Activated CD8-positive, alpha-beta memory T cell treated with anti-CD3 and anti-CD28 coated beads, Interleukin-2, amount 50 U/mL, for 1 hour (primary cell): ENCODE data around the gene PID1.

Experiments
- DNase-seq: peaks from one replicate; pipeline ENCODE4 v3.0.0-alpha.2; 2020; ENCODE audit errors: extremely low read depth

PID1 gene

DNA sequence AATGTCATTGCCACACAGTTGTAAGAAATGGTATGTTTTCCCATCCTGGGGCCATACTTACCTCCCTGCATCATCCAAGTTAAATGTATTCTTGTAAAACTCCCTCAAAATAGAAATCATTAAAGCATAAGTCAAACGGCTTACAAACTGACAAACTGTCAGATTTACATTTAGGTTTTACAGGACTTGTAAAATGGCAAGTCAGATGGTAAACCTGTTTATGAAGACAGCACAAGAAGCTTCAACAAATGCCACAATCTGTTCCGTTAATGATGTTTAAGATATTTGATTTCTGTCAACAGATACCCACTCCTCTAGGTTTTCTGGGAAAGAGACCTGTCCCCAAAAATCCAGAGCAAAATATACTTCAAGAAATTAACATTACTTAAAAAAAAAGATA lies 197.2 kb downstream of the PID1 start:
- DNase-seq = no peak

DNA sequence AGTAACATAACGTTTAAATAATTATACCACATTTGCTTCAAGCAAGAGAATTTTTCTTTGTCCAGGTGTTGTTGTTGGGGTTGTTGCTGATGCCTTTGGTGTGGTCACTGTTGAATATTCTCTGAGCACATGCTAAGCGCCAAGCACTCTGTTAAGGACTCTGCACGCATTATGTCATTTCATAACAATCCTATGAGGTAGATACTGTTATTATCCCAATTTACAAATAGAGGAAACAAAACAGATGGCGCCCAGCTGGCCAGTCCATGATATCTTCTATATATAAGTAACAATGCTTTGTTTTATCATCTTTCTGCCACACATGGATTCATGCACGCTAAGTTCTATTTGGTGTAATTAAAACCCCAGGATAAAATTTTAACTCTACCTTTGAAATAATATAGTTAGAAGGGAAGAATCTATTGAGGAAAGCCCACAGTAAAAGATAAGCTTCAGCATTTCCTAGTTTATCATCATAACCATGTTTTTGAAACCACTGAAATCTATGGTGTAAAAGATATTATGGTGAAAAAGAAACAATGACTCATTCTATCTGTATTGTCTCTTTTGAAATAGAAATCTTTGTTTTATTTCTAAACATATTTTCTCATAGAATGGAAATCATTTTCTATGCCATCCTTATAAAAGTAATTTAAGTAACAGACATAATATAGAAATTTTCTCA lies 199.7 kb downstream of the PID1 start:
- DNase-seq = no peak

DNA sequence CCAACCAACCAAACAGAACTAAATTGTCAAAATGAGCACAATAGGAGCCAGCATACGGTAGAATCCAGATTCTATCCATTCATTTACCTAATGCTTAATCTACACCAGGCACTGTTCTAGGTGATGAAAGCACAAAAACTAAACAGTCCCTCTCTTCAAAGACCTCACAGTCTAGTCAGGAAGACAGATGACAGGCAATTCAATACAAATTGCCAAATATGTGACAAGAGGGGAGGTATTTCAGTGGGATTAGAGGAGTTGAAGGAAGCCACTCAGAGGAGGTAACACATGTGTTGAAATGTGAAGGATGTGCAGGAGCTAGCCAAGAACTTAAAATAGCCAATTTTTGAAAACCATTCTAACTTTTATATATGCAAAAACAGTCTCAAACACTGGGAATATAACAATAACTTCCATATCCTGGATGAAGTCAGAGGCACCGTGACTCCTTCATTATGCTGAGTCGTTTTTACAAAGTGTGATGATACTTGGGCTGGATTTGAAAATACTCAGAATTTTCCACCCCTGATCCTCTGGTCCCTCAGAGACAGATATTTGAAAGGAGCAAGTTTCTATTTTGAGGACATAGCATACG lies 204.9 kb downstream of the PID1 start:
- no peak for DNase-seq

DNA sequence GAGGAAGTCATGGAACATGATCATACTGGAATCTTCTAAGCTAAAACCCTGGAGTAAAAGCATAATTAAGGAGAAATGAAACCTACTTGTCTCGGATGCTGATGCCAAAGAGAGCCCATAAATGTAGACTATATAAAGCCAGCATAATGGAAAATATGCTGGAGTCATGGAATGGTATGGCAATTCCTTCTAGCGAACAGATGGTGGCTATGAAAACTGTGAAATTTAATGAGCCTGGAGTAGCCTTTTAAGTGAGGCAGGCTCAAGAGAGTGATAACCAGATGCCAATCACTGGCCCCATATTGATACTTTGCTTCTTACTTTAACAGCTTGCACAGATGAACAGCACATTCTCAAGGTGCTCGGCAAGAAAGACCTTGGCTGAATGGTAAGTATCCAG lies 206.3 kb downstream of the PID1 start:
- no peak for DNase-seq

DNA sequence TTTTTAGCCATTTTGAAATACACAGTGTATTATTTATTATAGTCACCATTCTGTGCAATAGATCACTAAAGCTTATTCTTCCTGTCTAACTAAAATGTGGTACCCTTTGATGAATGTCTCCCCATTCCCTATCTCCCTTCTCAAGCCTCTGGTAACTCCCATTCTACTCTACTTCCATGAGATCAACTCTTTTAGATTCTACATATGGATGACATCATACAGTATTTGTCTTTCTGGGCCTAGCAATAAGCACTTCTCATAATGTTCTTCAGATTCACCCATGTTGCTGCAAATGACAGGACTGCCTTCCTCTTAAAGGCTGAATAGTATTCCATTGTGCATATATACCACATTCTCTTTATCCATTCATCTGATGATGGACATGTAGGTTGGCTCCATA lies 210.9 kb downstream of the PID1 start:
- no peak for DNase-seq

DNA sequence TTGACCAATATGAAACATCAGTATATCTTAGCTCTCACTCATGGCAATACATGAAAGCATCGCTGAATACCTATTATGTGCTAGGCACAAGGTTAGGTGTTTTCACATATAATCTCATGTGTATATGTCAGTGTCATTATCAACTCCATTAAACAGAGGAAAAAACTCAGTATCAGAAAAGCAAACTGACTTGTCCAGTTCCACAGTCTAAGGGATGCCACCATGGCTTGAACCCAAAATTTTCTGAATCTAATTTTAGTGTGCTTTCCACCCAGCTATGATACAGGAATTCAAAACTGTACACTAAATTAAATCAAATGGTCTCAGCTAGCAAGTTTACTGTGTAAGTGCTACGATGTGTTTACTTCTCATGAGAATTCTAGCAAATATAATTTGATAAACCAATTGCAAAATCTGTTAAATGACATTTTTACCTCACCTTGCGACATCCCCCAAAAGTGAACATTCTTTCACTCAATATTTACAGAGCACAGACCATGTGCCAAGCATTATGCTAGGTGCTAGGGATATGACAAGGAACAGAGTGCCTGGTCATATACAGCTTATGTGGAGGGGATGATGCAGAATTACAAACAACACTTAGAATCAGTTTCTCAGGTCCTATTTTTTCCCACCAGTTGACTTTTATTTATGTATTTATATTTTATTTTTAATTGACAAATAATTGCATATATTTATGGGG lies 211.6 kb downstream of the PID1 start:
- DNase-seq = no peak

DNA sequence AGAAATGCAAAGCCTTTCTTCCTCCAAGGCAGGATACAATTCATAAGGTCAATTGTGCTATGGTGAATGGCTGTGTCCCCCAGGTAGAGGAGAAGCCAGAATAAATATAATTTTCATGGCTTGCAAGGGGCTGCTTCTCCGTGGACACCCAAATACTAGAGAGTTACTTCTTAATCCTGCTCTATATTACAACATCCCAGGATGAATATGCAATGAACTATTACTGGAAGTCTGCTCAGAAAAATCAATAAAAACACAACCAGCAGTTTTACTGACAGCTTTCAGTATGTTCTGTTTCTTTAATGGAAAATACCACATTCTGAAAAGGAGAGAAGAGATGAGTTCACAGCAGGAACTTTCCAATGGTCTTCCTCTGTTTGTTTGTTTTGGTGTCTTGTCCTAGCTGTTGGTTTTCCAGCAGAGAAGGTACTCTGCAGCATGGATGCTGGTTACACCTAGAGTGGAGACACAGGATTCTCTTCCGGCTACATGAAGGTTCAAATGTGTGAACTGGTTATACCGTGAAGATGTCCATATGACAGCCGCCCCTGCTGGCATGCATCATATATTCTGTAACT lies 213.0 kb downstream of the PID1 start:
- no peak for DNase-seq

DNA sequence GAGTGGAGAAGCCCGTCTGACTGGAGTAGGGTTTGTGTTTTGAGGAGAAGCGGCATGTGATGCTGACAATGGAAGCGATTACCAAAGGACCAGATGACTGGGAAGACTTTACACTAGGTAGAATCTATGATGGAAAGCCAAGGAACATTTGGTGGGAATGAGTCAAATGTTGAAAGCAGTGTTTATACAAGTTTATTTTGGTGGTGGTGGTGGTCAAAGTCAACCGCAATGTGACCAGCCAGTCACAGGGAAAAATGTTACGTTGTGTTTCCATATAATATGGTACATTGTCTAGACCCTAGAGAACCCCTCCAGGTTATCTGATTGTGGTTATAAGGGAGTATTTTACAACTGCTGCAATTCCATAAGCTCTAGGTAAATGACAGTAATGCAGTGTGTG lies 216.8 kb downstream of the PID1 start:
- no peak for DNase-seq

DNA sequence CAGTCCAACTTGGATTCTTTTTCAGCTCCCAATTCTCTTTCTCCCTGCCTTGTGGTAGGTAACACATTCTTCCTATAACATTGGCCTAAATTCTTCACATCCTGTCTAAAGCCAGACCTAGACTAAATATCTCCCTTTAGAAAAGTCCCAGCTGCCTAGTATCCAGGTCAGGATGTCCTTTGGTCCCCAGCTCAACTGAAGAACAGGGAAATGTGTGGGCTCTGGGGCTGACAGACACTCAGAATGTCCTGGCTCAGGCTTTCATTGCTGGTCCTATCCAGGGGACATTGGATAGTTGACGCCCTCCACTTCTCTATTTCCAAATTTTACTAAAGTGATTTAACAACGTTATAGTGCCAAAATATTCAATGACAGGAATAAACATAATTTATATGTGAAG lies 219.3 kb downstream of the PID1 start:
- DNase-seq = no peak

DNA sequence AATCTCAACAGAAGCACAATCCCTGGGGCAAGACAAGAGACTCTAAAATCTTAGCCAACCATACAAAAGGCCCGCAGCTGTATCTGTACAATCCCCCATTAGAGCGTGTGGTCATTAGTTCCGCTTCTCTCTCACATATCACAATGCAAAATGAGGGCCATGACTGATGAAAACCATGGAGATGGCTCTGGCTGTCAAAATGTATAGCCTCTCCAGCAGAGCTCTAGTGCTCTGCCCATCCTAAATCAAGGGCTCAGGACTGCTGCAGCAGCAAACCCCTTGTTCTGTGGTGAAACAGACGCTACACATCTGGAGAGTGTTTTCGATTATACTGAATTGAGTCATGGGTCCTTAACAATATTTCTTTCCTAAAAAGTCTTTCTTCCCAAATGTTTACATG lies 221.0 kb downstream of the PID1 start:
- DNase-seq = no peak

DNA sequence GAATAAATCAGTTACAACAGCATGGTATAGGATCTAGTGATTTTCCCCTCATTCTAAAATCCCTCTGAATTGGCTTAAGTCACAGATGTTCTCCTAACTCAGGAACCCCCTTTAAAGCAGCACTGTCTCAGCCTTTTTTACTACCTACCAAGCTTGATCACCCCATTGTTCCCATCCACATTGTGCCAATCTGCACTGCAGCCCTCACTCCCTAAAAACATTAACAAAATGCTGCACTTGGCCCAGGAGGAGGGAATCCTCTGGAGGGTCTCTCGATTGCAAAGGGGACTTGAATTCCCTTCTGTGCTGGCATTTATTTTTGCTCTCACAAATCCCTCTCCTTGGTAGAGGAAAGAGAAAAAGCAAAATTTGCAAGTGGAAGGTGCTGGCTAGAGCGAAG lies 223.0 kb downstream of the PID1 start:
- DNase-seq = no peak

DNA sequence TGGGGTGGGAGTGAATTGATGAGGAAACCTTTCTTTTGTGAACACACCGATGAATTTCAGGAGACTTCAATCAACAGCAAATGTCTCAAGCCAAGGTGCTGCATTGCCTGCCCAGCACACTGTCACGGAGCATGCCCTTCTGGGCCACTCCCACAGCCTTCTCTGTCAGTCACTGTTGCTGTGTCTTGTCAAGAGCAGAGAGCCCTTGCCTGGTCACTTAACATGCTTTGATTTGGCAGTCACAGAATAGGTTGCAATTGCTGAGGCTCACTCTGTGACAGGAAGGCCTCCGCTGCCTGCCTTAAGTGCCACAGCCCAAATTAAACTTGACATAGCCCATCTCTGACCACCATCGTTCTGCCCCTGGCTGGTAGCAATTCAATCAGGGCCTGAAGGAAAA lies 225.4 kb downstream of the PID1 start:
- no peak for DNase-seq

DNA sequence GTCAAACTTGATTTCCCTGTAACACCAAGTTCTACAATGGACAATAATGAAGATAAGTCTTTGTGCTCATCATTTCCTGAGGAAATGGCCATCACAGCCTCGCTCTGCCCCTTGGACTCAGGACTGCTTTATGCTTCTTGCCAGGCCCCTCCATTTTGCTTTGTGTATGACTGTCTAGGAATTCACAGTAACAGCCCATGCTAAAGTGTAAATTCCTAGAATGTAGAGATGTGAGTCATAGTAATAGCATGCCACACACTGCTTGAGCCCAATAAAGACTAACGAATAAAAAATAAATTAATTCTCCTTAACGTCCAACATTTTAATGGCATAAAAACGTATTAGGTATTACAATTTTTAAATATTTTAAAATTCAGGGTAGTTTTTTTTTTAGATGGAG lies 226.5 kb downstream of the PID1 start:
- DNase-seq = no peak

DNA sequence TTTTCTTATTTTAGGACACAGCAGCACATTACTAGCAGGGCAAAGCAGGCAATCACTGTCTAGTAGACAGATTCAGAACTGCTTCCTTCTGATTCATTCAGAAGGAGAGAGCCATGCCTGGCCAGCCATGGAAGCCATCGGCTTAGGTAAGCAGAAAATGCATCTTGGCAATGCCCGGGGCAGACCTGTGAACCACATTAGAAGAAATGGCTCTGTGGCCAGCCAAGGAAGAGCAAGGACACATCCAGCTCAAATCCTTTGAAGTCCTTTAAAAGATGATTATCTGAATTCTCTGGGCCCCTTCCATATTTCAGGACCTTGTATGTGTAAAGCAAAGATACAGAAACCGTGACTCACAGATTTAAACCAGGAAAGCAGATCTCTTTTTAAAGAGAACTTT lies 227.4 kb downstream of the PID1 start:
- no peak for DNase-seq

DNA sequence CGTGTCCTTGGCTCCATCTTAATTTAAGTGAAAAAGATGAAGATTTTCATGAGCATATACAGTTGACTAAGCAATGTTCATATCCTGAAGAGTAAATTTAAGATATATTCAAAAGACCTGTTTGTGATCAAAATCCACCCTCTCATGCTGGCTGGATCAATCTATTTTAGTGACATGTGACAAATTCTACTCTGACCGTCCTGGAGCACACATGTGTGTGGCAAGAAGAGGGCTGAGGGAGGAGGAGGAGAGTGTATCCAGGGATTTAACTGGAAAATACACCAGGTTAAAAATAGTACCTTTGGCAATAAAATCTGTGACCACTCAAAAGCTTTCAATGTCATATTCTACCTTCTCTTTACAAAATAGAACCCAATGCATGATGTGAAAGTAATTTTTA lies 228.7 kb downstream of the PID1 start:
- DNase-seq = no peak

DNA sequence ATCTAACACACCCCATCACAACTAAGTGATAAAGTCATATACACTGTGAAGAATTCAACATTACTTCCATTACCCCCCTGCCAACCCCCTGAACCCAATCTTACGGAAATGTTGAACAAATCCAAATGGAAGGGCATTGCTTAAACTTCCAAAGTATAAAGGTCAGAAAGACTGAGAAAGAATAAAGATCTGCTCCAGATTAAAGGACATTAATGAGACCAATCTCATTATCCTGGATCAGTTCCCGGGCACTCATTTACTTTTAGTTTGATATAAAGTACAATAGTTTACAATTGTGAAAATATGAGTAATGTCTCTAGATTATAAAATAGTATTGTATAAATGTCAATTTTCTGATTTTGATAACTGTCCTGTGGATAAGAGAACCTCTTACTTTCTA lies 229.4 kb downstream of the PID1 start:
- DNase-seq = no peak

DNA sequence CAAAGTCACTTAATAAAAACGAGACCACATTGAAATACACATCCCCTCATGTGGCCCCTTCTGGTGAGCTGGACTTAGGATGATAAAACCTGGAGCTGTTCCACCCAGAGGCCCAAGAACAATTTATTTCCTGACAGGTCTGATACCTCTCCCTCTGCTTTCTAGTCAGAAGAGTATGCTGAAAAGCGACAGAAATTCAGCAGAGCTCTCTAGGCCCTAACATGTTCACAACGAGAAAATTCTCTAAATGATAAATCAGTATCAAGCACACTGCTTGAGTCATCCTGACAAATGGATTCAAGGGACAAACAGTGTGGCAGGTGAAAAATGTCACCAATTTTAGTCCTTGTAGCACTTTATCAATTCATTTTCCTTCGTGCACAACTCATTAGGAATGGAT lies 233.5 kb downstream of the PID1 start:
- DNase-seq = no peak

DNA sequence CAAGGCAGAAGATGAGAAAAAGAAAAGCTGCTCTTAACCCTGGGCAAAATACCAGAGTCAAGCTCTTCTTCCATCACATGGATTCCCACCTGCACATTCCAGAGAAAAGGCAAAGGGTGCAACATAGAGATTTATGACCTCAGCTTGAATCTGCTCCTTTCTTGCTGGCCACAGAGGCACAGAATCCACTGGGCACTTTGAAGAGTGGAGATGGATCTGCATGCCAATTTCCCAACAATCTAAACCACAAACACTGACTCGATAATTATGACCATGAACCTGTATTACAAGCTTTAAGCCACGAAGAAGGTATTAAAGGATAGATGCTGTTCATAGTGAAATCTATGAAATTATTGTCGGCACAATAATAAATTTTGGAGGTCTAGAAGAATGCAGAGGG lies 237.3 kb downstream of the PID1 start:
- no peak for DNase-seq

DNA sequence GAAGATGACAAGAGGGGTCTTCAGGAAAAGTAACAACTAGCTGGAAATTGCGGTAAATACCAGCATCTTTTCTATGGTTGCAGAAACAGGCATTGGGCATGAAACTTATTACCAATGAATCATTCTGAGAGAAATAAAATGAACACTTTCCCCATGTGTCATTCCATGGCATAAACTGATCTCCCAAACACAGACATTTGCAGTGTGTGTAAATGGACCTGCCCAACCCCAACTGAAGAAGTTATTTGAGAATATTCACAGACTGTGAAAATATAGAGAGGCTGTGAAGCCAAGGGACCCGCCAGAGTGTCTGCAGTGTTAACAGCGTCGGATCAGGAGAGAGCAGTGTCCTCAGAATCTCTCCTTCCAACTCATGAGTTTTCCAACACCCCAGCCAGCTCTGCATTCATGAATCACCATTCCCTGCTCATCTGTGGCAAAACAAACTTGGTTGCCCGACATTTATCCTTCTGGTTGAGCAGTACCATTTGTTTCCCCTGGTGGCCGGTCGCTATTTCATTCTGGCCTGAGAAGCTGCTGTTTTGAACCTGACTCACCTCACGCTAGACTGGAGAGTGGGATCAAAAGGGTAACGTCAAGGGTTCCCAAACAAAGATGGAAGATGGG lies 238.4 kb downstream of the PID1 start:
- DNase-seq = no peak

DNA sequence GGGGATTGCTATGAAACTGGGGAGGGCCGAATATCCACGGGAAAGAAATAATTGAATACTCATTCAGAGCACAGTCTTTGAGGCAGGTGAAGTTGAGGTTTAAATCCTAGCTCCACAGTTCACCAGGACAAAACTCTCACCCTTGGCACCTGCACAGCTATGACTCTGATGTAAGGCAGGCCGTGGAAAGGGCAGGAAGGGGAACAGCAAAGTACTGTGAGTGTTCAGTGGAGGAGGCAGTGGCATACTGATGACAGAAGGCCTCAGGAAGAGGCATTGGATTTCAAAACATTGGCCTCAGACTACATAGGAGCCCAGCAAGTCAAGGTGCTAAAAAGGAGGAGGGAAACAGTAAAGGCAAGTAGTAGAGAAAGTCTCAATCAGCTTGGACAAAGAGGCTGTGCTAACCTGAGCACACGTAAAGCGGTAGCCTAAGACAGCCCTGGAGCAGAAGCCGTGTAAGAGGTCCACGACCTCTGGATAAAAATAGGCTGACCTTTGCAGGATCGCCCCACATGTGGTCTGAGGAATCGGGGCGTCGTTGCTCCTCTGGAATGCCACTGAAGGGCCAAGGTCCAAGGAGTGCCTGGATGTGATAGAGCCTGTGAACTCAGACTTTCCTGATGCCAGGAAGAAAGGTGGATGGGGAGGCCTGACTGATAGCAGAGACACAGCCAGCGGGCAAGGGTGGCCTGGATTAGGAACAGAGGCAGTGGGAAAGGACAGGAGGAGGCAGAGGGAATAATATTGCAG lies 243.6 kb downstream of the PID1 start:
- DNase-seq = no peak

DNA sequence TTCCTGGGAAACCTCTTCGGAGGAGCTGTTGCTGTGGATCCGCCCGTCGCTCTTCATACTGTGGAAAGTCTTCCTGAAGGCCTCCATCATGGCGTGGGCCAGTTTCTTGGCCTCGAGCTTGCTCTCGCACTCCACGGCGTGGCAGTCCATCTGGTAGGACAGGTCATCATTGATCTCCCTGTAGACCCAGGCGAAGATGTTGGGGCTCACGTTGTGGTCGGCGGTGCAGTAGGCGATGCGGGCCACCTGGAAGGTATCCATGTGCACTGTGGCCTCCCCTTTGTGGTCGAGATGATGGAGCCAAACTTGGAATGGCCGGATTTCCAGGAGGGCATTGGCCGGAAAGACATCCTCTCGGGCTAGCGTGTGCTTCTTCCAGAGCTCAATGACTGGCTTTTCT lies 245.4 kb downstream of the PID1 start:
- DNase-seq = no peak

DNA sequence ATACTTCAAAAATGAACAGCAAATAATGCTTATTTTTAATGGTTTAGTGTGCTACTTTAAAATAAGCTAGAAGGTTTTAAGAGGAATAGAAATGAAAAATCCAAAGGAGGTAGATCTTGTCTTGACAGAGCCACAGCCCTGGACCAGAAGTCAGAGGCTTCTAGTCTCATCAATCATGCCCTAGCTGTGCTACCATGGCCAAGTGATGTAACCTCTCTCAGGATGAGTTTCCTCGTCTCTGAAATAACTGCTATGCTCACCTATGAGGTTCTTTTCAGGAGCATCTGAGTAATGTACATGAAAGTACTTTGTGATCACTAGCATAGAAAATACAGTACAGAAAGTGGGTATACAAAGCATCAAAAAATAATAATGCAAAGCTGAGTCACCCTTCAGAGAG lies 248.4 kb downstream of the PID1 start:
- no peak for DNase-seq
